DOHH2 (cell line): Measurements from ENCODE around the gene KIF5C.
"Not testable (repeated sequence)": the region's sequence is repeated elsewhere in the genome, so short reads cannot be mapped to it uniquely, and the experiment has no call there.

Experiments used
- H3F3A ChIP-seq: fragments of 200-600 bp; sonication (generic), shearing (Covaris generic); 2 replicates; pipeline ENCODE4 v1.6.0; 2016; ENCODE audit warnings: antibody characterized with exemption, mild to moderate bottlenecking; ENCODE audit not compliant: control insufficient read depth, insufficient read depth
- H3K27ac ChIP-seq: fragments of 200-600 bp; sonication (generic); 2 replicates; pipeline ENCODE4 v1.5.1; 2014; ENCODE audit warnings: low read depth, mild to moderate bottlenecking, low read length, moderate library complexity
- H3K27me3 ChIP-seq: fragments of 200-600 bp; sonication (generic); 2 replicates; pipeline ENCODE4 v1.6.1; 2014; ENCODE audit warnings: mild to moderate bottlenecking, low read length, mixed read lengths; ENCODE audit not compliant: control insufficient read depth
- H3K36me3 ChIP-seq: fragments of 200-600 bp; sonication (generic); 2 replicates; pipeline ENCODE4 v1.6.1; 2014; ENCODE audit warnings: mild to moderate bottlenecking, low read length, moderate library complexity, mixed read lengths; ENCODE audit not compliant: control insufficient read depth
- H3K4me1 ChIP-seq: fragments of 200-600 bp; sonication (generic); 2 replicates; pipeline ENCODE4 v1.6.1; 2014; ENCODE audit warnings: mild to moderate bottlenecking, low read length, mixed read lengths; ENCODE audit not compliant: control insufficient read depth
- H3K4me2 ChIP-seq: fragments of 200-600 bp; sonication (generic); 2 replicates; pipeline ENCODE4 v1.6.0; 2014; ENCODE audit warnings: mild to moderate bottlenecking, low read length, moderate library complexity
- H3K4me3 ChIP-seq: fragments of 200-600 bp; sonication (generic); 2 replicates; pipeline ENCODE4 v1.5.1; 2014; ENCODE audit warnings: mild to moderate bottlenecking, low read length, mixed read lengths
- H3K79me2 ChIP-seq: fragments of 200-600 bp; sonication (generic); 2 replicates; pipeline ENCODE4 v1.6.1; 2014; ENCODE audit warnings: mild to moderate bottlenecking, low read length, mixed read lengths; ENCODE audit not compliant: control insufficient read depth
- H3K9me2 ChIP-seq: fragments of 200-600 bp; sonication (generic); replicated peaks from 2 replicates; pipeline ENCODE4 v1.6.1; 2014; ENCODE audit warnings: mild to moderate bottlenecking, low read length, mixed read lengths; ENCODE audit not compliant: control insufficient read depth
- H3K9me3 ChIP-seq: fragments of 200-600 bp; sonication (generic); 2 replicates; pipeline ENCODE4 v1.6.1; 2014; ENCODE audit warnings: antibody characterized with exemption, low read length, mixed read lengths; ENCODE audit not compliant: control insufficient read depth, insufficient read depth
- H4K20me1 ChIP-seq: fragments of 200-600 bp; sonication (generic); 2 replicates; pipeline ENCODE4 v1.6.0; 2014; ENCODE audit warnings: low read depth, mild to moderate bottlenecking, antibody characterized with exemption, low read length, moderate library complexity; ENCODE audit not compliant: control insufficient read depth, insufficient read depth
- EZH2phosphoT487 ChIP-seq: fragments of 200-600 bp; sonication (generic); IDR thresholded peaks from 2 replicates; pipeline ENCODE4 v1.6.1; 2017; ENCODE audit warnings: borderline replicate concordance, mild to moderate bottlenecking, antibody characterized with exemption, low read length, moderate library complexity, mixed read lengths
- TF ChIP-seq, protein P1 (sequence below): fragments of 200-600 bp; sonication (generic); IDR thresholded peaks from one replicate; pipeline ENCODE4 v1.5.1; 2014; ENCODE audit warnings: antibody characterized with exemption, mild to moderate bottlenecking, low read depth, low read length; ENCODE audit not compliant: poor library complexity, severe bottlenecking

The KIF5C gene

GRCh38 chr2:148853458-148853857 is 21.6 kb upstream of the KIF5C start:
- Histone ChIP-seq H3K79me2 (no peaks in the 10 kb centered on the region), H3K4me1 (no peaks in the 10 kb centered on the region), H3K9me2 (no peaks in the 10 kb centered on the region), H3F3A (no peaks in the 10 kb centered on the region), H3K27me3 (peaks cover 9% of the 10 kb centered on the region), H3K4me2 (no peak overlapping the region), H3K27ac (no peak overlapping the region), H3K9me3 (no peaks in the 10 kb centered on the region), H4K20me1 (no peaks in the 10 kb centered on the region), H3K4me3 (no peak overlapping the region), H3K36me3 (no peaks in the 10 kb centered on the region)
- TF ChIP-seq EZH2phosphoT487: no peak
- TF ChIP-seq, protein P1, sequence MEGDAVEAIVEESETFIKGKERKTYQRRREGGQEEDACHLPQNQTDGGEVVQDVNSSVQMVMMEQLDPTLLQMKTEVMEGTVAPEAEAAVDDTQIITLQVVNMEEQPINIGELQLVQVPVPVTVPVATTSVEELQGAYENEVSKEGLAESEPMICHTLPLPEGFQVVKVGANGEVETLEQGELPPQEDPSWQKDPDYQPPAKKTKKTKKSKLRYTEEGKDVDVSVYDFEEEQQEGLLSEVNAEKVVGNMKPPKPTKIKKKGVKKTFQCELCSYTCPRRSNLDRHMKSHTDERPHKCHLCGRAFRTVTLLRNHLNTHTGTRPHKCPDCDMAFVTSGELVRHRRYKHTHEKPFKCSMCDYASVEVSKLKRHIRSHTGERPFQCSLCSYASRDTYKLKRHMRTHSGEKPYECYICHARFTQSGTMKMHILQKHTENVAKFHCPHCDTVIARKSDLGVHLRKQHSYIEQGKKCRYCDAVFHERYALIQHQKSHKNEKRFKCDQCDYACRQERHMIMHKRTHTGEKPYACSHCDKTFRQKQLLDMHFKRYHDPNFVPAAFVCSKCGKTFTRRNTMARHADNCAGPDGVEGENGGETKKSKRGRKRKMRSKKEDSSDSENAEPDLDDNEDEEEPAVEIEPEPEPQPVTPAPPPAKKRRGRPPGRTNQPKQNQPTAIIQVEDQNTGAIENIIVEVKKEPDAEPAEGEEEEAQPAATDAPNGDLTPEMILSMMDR: no peak

GRCh38 chr2:148860037-148860436 is 15.0 kb upstream of the KIF5C start:
- H4K20me1 ChIP-seq: no peaks in the 10 kb centered on the region
- H3K4me2 ChIP-seq: no peak overlapping the region
- TF ChIP-seq EZH2phosphoT487: no peak
- TF ChIP-seq, protein P1: no peak
- H3K4me3 ChIP-seq: no peak overlapping the region
- no peaks in the 10 kb centered on the region for H3F3A ChIP-seq
- H3K79me2 ChIP-seq: no peaks in the 10 kb centered on the region
- no peaks in the 10 kb centered on the region for H3K9me2 ChIP-seq
- H3K4me1 ChIP-seq: no peaks in the 10 kb centered on the region
- H3K9me3 ChIP-seq: no peaks in the 10 kb centered on the region
- no peak overlapping the region for H3K27ac ChIP-seq
- H3K36me3 ChIP-seq: no peaks in the 10 kb centered on the region
- peaks cover 7% of the 10 kb centered on the region for H3K27me3 ChIP-seq

DNA sequence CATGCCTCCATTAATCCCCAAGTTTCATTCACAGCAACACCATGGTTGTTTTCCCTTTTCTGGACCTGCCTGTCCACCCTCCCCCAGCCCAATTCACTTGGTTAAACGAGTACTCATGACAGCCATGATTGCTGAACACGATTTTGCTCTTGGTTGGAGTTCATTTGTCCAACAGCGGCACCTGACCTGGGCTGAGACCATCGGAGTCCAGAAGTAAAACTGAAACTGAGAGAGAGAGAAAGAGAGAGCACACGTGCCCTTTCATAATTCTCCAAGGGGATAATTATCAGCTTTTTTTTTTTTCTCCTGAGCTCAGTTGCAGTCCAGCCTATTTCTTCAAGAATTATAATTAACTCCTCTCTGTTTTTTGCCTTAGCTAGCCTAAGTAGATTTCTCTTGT is 13.7 kb upstream of the KIF5C start:
- TF ChIP-seq, protein P1: no peak
- TF ChIP-seq EZH2phosphoT487: no peak
- Histone ChIP-seq H3K4me3 (no peak overlapping the region), H3K9me2 (no peaks in the 10 kb centered on the region), H3K27me3 (peaks cover 15% of the 10 kb centered on the region), H4K20me1 (no peaks in the 10 kb centered on the region), H3K79me2 (no peaks in the 10 kb centered on the region), H3K36me3 (no peaks in the 10 kb centered on the region), H3K4me1 (no peaks in the 10 kb centered on the region), H3F3A (no peaks in the 10 kb centered on the region), H3K27ac (no peak overlapping the region), H3K9me3 (no peaks in the 10 kb centered on the region), H3K4me2 (no peak overlapping the region)

GRCh38 chr2:148862478-148862877 is 12.5 kb upstream of the KIF5C start:
- H4K20me1 ChIP-seq, H3K4me1 ChIP-seq, H3K27ac ChIP-seq, H3F3A ChIP-seq, H3K9me2 ChIP-seq, H3K4me3 ChIP-seq, H3K36me3 ChIP-seq, H3K4me2 ChIP-seq, H3K79me2 ChIP-seq, H3K9me3 ChIP-seq: not testable (repeated sequence)
- peaks cover 17% of the 10 kb centered on the region for H3K27me3 ChIP-seq
